HepG2 (cell line): ENCODE data around the gene ANKS1B. TPM values are rescaled to one million over a fixed set of nuclear protein-coding genes. Genes with fewer than 3 reads are reported as not detected.
A peak's percentile ranks its signal among the peaks of the same experiment; 100 is the strongest.

Experiments
- ATAC-seq: fragments of 200-7000 bp; cut with Tn5 transposase; 3 replicates; pipeline ENCODE4 v1.9.1; 2020; ENCODE audit warnings: mild to moderate bottlenecking, moderate library complexity
- BruUV-seq: library from RNA; stranded (reverse); fragments of 400-500 nt; replicated peaks from 2 replicates; lab custom pipeline; 2021; lab: Mats Ljungman, UMichigan
- CTCF ChIA-PET: fragments of 300-600 bp; formaldehyde crosslinking; extraction: SDS; loops from one replicate; lab custom pipeline; 2021; ENCODE audit warnings: low total read pairs, inconsistent platforms, low intra/inter-chr PET ratio; lab: Yijun Ruan, JAX
- POLR2A ChIA-PET: fragments of 350-600 bp; sonication (Branson Sonifier 250); formaldehyde crosslinking; loops from one replicate; lab custom pipeline; 2020; ENCODE audit warnings: antibody characterized with exemption, inconsistent platforms; lab: Yijun Ruan, JAX
- DNase-seq: peaks from one replicate; pipeline ENCODE4 v3.0.0-alpha.2; 2015; ENCODE audit warnings: low spot score
- FAIRE-seq: peaks from 3 replicates; lab custom pipeline; 2011; peaks lifted over from hg19 to GRCh38; lab: Jason Lieb, UNC
- H2AFZ ChIP-seq: one replicate; pipeline ENCODE4 v1.6.1; 2011; ENCODE audit warnings: low read length, inconsistent platforms
- H3K27ac ChIP-seq: fragments of 300-600 bp; 3 replicates; pipeline ENCODE4 v1.8.0; 2011; ENCODE audit warnings: mixed run types, mild to moderate bottlenecking, mixed read lengths, low read length, inconsistent platforms; ENCODE audit not compliant: insufficient read depth; ENCODE audit errors: extremely low read length
- H3K27me3 ChIP-seq, 2 experiments: fragments of 200-600 bp in 1 of 2; 2 replicates in 1 of 2; 3 replicates in 1 of 2; pipeline versions ENCODE4 v1.6.0 to v1.8.0; 2011; ENCODE audit warnings: low read length in 2 of 2, mild to moderate bottlenecking in 2 of 2, moderate library complexity in 2 of 2, inconsistent platforms in 1 of 2; ENCODE audit not compliant: insufficient read depth in 2 of 2, control insufficient read depth in 1 of 2
- H3K36me3 ChIP-seq, 2 experiments: fragments of 200-600 bp in 1 of 2; replicated peaks in 1 of 2; 2 replicates in 1 of 2; 3 replicates in 1 of 2; pipeline versions ENCODE4 v1.5.1 to v1.8.0; 2011; ENCODE audit warnings: low read length in 2 of 2, inconsistent platforms in 1 of 2; ENCODE audit not compliant: insufficient read depth in 2 of 2, control insufficient read depth in 1 of 2
- H3K4me1 ChIP-seq: 2 replicates; pipeline ENCODE4 v1.5.1; 2012; ENCODE audit warnings: low read length, inconsistent platforms; ENCODE audit not compliant: insufficient read depth
- H3K4me2 ChIP-seq: 2 replicates; pipeline ENCODE4 v1.6.0; 2011; ENCODE audit warnings: low read depth, low read length, inconsistent platforms
- H3K4me3 ChIP-seq, 3 experiments: fragments of 200-600 bp in 1 of 3; sonication (generic), shearing (Covaris generic) in 1 of 3; replicated peaks in 1 of 3; 2 replicates each; pipeline ENCODE4 v1.5.1; 2011 to 2016; ENCODE audit warnings: low read length in 3 of 3, inconsistent platforms in 2 of 3, low read depth in 2 of 3, mild to moderate bottlenecking in 2 of 3, control low read depth in 1 of 3, mixed read lengths in 1 of 3; ENCODE audit not compliant: insufficient read depth in 1 of 3
- H3K79me2 ChIP-seq: one replicate; pipeline ENCODE4 v1.6.1; 2011; ENCODE audit warnings: low read length, inconsistent platforms; ENCODE audit not compliant: insufficient read depth
- H3K9ac ChIP-seq: 2 replicates; pipeline ENCODE4 v1.6.0; 2011; ENCODE audit warnings: mild to moderate bottlenecking, low read depth, low read length, inconsistent platforms; ENCODE audit not compliant: insufficient read depth
- H3K9me3 ChIP-seq: 2 replicates; pipeline ENCODE4 v1.5.1; 2012; ENCODE audit warnings: mild to moderate bottlenecking, low read length
- H4K20me1 ChIP-seq: 2 replicates; pipeline ENCODE4 v1.6.0; 2011; ENCODE audit warnings: inconsistent platforms, mild to moderate bottlenecking, low read length, moderate library complexity; ENCODE audit not compliant: insufficient read depth
- ATRX ChIP-seq: sonication (generic); formaldehyde crosslinking; IDR thresholded peaks from 2 replicates; pipeline ENCODE4 v1.4.0; 2020; ENCODE audit warnings: missing genetic modification reagents, borderline replicate concordance
- CEBPG ChIP-seq: IDR thresholded peaks from 2 replicates; pipeline ENCODE4 v1.6.1; 2016
- CENPT ChIP-seq: sonication (generic); formaldehyde crosslinking; IDR thresholded peaks from 2 replicates; pipeline ENCODE4 v1.8.0; 2022; ENCODE audit warnings: low read depth, mild to moderate bottlenecking, moderate library complexity, missing genetic modification reagents
- MAZ ChIP-seq, 2 experiments: sonication (generic) in 1 of 2; formaldehyde crosslinking in 1 of 2; IDR thresholded peaks; 2 replicates each; pipeline versions ENCODE4 v1.5.0 to v1.6.1; 2012 to 2020; ENCODE audit warnings: low read depth in 2 of 2, mild to moderate bottlenecking in 2 of 2, borderline replicate concordance in 1 of 2, improper control_type of control experiment in 1 of 2, low read length in 1 of 2, missing genetic modification reagents in 1 of 2, moderate library complexity in 1 of 2
- NR2F1 ChIP-seq, 2 experiments: fragments of 450-650 bp in 1 of 2; formaldehyde crosslinking in 1 of 2; IDR thresholded peaks; 2 replicates each; pipeline versions ENCODE4 v1.5.0 to v1.6.1; 2016 to 2020; ENCODE audit warnings: mild to moderate bottlenecking in 1 of 2, missing compliant biosample characterization in 1 of 2, missing genetic modification reagents in 1 of 2, moderate library complexity in 1 of 2
- NR2F2 ChIP-seq: IDR thresholded peaks from 2 replicates; pipeline ENCODE4 v1.6.1; 2012; ENCODE audit warnings: low read depth, inconsistent platforms, borderline replicate concordance
- PHF21A ChIP-seq: sonication (generic); formaldehyde crosslinking; IDR thresholded peaks from 2 replicates; pipeline ENCODE4 v1.5.0; 2020; ENCODE audit warnings: mild to moderate bottlenecking, missing genetic modification reagents
- RXRA ChIP-seq: sonication (generic); formaldehyde crosslinking; IDR thresholded peaks from 2 replicates; pipeline ENCODE4 v1.5.1; 2020; ENCODE audit warnings: missing genetic modification reagents
- SOX13 ChIP-seq, 3 experiments: fragments of 450-650 bp in 1 of 3; sonication (generic) in 1 of 3; formaldehyde crosslinking in 1 of 3; IDR thresholded peaks in 2 of 3; conservative IDR thresholded peaks in 1 of 3; 2 replicates each; pipeline versions ENCODE4 v1.5.0 to v1.6.1; 2016 to 2020; ENCODE audit warnings: antibody characterized with exemption in 1 of 3, mild to moderate bottlenecking in 1 of 3, missing compliant biosample characterization in 1 of 3, missing genetic modification reagents in 1 of 3, moderate library complexity in 1 of 3
- WGBS: methylation state at CpG from one replicate; pipeline ENCODE4 v1.1.6; 2017; ENCODE audit warnings: low lambda C conversion rate; 5-methylcytosine and 5-hydroxymethylcytosine counted together
- in situ Hi-C: cut with HindIII; loops from 2 replicates; pipeline ENCODE4 v1.10.0; 2017; ENCODE audit warnings: low pct_unique_long_range_greater_than_20kb; ENCODE audit not compliant: extremely low pct_ligation_motif_present
- intact Hi-C: fragments of 100-400 bp; cut with micrococcal nuclease; formaldehyde crosslinking; loops from one replicate; pipeline ENCODE4 v1.10.0; 2022; ENCODE audit not compliant: unreplicated experiment
- polyA plus RNA-seq, 8 experiments: library from polyadenylated mRNA; depleted of rRNA in 3 of 8; stranded (reverse) in 7 of 8; unstranded in 1 of 8; fragments of >200 nt; fragmentation: Illumina TruSeq in 4 of 8; extraction: Trizol in 4 of 8; gene quantifications; 2 replicates each; pipeline versions ENCODE4 v1.2.1 to v1.2.3, GENCODE V29; 2011 to 2016; ENCODE audit warnings: low read depth in 4 of 8, missing spikeins in 1 of 8, mixed read lengths in 1 of 8; ENCODE audit not compliant: insufficient read depth in 1 of 8
- total RNA-seq, 5 experiments: library from RNA; depleted of rRNA; stranded (reverse); fragments of >200 nt; fragmentation: Illumina TruSeq; extraction: Trizol; gene quantifications; 2 replicates each; pipeline ENCODE4 v1.2.3, GENCODE V29; 2016; ENCODE audit warnings: low read depth in 1 of 5
- TF ChIP-seq, protein P1 (sequence below): sonication (generic); formaldehyde crosslinking; IDR thresholded peaks from 2 replicates; pipeline ENCODE4 v1.4.0; 2020; ENCODE audit warnings: missing genetic modification reagents

ANKS1B gene
- total and polyA plus RNA-seq, 2 of the 13 experiments (the other 11 are each of a cell fraction or from before 2014, with no cell fraction given) = 0.15 TPM; not detected in 1

DNA sequence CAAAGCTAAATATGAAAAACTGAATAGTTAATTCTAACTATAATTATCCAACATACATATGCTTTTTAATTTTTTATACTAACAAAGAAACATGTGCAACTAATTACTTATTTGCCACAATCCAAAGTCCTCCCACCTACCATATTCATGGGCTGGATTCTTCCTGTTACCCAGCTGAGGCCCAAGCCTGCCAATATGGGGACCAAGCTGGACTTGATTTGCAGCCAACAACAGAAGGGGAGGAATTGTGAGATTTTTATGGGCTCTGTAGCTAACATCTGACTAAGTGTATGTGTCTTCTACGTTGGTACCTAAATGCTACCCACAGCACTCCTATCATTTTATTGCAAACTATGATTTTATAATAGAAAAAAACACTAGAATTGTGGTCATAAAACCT, 13.1 kb upstream of the ANKS1B start:
- Histone ChIP-seq H2AFZ (no peak overlapping the region), H3K4me2 (no peak overlapping the region), H3K9ac (no peak overlapping the region), H3K27ac (no peak overlapping the region), H3K27me3 (no peaks in the 10 kb centered on the region), H3K9me3 (no peaks in the 10 kb centered on the region), H4K20me1 (no peaks in the 10 kb centered on the region), H3K4me1 (no peaks in the 10 kb centered on the region), H3K4me3 (no peak overlapping the region), H3K79me2 (no peaks in the 10 kb centered on the region), H3K36me3 (no peaks in the 10 kb centered on the region)
- no TSS peak for BruUV-seq
- ChIA-PET CTCF (no interaction called here), POLR2A (no interaction called here)
- in situ Hi-C loops = no loop called here
- intact Hi-C loops = no loop called here
- DNase-seq = no peak
- TF ChIP-seq CEBPG (CRISPR knock-in tag) = no peak
- no peak for TF ChIP-seq CENPT (CRISPR knock-in tag)
- TF ChIP-seq MAZ (IDR thresholded peaks at IDR 0.05; ENCODE audit: borderline replicate concordance, low read depth, low read length) = no peak
- no peak for TF ChIP-seq MAZ (CRISPR knock-in tag; IDR thresholded peaks at IDR 0.05; ENCODE audit: low read depth)
- TF ChIP-seq ATRX (CRISPR knock-in tag) = no peak
- no peak for FAIRE-seq
- WGBS = 0% methylated on average over 1 of the region's 1 CpG
- no peak for ATAC-seq

DNA sequence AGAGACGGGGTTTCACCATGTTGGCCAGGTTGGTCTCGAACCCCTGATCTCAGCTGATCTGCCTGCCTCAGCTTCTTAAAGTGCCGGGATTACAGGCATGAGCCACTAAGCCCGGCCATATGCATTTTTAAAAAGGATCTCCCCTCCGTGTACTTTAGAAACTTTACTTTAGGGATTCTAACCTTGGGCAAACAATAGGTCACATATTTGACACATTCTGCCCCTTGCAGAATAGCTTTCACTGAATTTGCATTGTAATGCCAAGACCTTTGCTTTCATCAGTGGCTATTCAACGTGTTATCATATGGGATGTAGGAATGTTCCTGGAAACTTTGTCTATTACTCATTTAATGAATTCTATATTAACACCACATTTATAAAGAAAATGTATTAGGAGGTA, 11.4 kb upstream of the ANKS1B start:
- peak; percentile 3 for DNase-seq
- H3K4me2 ChIP-seq = no peak overlapping the region
- no peak overlapping the region for H3K27ac ChIP-seq
- H3K9ac ChIP-seq = no peak overlapping the region
- in situ Hi-C loops (no loop called here), intact Hi-C loops (no loop called here)
- FAIRE-seq = no peak
- POLR2A ChIA-PET = no interaction called here
- H3K36me3 ChIP-seq = no peaks in the 10 kb centered on the region
- H3K4me1 ChIP-seq = no peaks in the 10 kb centered on the region
- no TSS peak for BruUV-seq
- no peak overlapping the region for H3K4me3 ChIP-seq
- peaks cover 0 to 8% of the 10 kb centered on the region in 2 experiments; a peak in 2 of 5 replicates for H3K27me3 ChIP-seq
- WGBS = 4% methylated on average over 6 of the region's 6 CpGs
- no peak overlapping the region for H2AFZ ChIP-seq
- CTCF ChIA-PET = no interaction called here
- peak; percentile 62; the same call in 1 of the 2 replicates for TF ChIP-seq NR2F2
- no peak for TF ChIP-seq SOX13 (IDR thresholded peaks at IDR 0.05)
- TF ChIP-seq SOX13 (CRISPR knock-in tag; conservative IDR thresholded peaks at IDR 0.05 in 1 of 2, IDR thresholded peaks at IDR 0.05 in 1 of 2) = peak in 1 of 2 experiments; percentile 29; a peak in 1 of 4 replicates
- no peak for TF ChIP-seq PHF21A (CRISPR knock-in tag)
- TF ChIP-seq NR2F1 (CRISPR knock-in tag; IDR thresholded peaks at IDR 0.05) = peak in 1 of 2 experiments; percentile 45; a peak in 2 of 4 replicates
- TF ChIP-seq, protein P1, sequence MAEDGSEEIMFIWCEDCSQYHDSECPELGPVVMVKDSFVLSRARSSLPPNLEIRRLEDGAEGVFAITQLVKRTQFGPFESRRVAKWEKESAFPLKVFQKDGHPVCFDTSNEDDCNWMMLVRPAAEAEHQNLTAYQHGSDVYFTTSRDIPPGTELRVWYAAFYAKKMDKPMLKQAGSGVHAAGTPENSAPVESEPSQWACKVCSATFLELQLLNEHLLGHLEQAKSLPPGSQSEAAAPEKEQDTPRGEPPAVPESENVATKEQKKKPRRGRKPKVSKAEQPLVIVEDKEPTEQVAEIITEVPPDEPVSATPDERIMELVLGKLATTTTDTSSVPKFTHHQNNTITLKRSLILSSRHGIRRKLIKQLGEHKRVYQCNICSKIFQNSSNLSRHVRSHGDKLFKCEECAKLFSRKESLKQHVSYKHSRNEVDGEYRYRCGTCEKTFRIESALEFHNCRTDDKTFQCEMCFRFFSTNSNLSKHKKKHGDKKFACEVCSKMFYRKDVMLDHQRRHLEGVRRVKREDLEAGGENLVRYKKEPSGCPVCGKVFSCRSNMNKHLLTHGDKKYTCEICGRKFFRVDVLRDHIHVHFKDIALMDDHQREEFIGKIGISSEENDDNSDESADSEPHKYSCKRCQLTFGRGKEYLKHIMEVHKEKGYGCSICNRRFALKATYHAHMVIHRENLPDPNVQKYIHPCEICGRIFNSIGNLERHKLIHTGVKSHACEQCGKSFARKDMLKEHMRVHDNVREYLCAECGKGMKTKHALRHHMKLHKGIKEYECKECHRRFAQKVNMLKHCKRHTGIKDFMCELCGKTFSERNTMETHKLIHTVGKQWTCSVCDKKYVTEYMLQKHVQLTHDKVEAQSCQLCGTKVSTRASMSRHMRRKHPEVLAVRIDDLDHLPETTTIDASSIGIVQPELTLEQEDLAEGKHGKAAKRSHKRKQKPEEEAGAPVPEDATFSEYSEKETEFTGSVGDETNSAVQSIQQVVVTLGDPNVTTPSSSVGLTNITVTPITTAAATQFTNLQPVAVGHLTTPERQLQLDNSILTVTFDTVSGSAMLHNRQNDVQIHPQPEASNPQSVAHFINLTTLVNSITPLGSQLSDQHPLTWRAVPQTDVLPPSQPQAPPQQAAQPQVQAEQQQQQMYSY (CRISPR knock-in tag) = no peak
- no peak for TF ChIP-seq RXRA
- no peak; the same call in 2 of the 3 replicates for ATAC-seq
- no peaks in the 10 kb centered on the region for H3K9me3 ChIP-seq
- no peaks in the 10 kb centered on the region for H4K20me1 ChIP-seq
- no peaks in the 10 kb centered on the region for H3K79me2 ChIP-seq
